ENCODE measurements around the gene CDPF1. TPM values are rescaled to one million over a fixed set of nuclear protein-coding genes. Genes with fewer than 3 reads are reported as not detected.

Gene CDPF1
- total and polyA plus RNA-seq, 2 of the 4 experiments (the other 2 are of a cell fraction): 11.5 to 14.5 TPM

DNA sequence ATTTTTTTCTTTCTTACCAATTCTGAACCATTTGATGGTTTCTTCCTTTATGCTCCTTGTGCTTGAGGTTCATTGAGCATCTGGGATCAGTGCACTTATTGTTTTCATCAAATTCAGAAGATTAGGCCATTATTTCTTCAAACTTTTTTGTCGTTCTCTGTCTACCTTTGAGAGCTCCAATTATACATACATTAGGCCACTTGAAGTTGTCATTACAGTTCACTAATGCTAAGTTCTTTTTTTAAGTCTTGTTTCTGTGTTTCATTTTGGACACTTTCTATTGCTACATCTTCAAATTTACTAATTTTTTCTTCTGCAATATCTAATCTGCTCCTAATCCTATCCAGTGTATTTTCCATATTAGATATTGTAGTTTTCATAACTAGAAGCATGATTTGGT lies 40.8 kb downstream of the CDPF1 start:
- TF ChIP-seq NFE2L2 (IDR thresholded peaks at IDR 0.05; ENCODE audit: low read depth, low read length): no peak
- TF ChIP-seq CHD1 (IDR thresholded peaks at IDR 0.05; ENCODE audit: low read depth, low read length): no peak
- TF ChIP-seq SMC3 (IDR thresholded peaks at IDR 0.05; ENCODE audit: low read depth, low read length): no peak
- dilution Hi-C loops (cut with HindIII; ENCODE audit: low sequenced_read_pairs, unreplicated experiment): no loop called here
- Histone ChIP-seq H2BK5ac (ENCODE audit: low read depth, low read length, poor library complexity, severe bottlenecking) (no peak overlapping the region), H3K23ac (ENCODE audit: low read depth, low read length) (no peak overlapping the region), H3K14ac (replicated peaks; ENCODE audit: low read depth, low read length) (no peak overlapping the region), H4K8ac (ENCODE audit: low read depth in 2 of 2, low read length in 2 of 2) (no peak overlapping the region), H2BK120ac (ENCODE audit: low read depth, low read length) (no peak overlapping the region), H4K5ac (ENCODE audit: low read depth, low read length) (no peak overlapping the region), H2BK20ac (ENCODE audit: low read depth, low read length) (no peak overlapping the region), H3K27ac (ENCODE audit: insufficient read depth, low read length) (no peak overlapping the region), H3K4me1 (ENCODE audit: control insufficient read depth, insufficient read depth, low read length) (no peaks in the 10 kb centered on the region), H2AK9ac (replicated peaks; ENCODE audit: low read depth, low read length, poor library complexity) (no peak overlapping the region), H3K27me3 (ENCODE audit: control insufficient read depth, insufficient read depth, low read length) (no peaks in the 10 kb centered on the region), H2BK15ac (ENCODE audit: low read depth, low read length) (no peak overlapping the region), H3K18ac (ENCODE audit: low read depth, low read length) (no peak overlapping the region), H4K91ac (ENCODE audit: insufficient read depth, low read depth, low read length) (no peak overlapping the region), H3K36me3 (ENCODE audit: control insufficient read depth, insufficient read depth, low read length) (peaks cover 18% of the 10 kb centered on the region), H2AK5ac (ENCODE audit: low read depth, low read length) (no peak overlapping the region), H3K9ac (ENCODE audit: low read depth, low read length) (no peak overlapping the region), H3K9me3 (ENCODE audit: control insufficient read depth, insufficient read depth, low read length) (peaks cover 9% of the 10 kb centered on the region), H3K4ac (ENCODE audit: low read depth, low read length) (no peak overlapping the region), H3K56ac (ENCODE audit: extremely low read depth, insufficient read depth, low read length) (no peak overlapping the region), H3K4me2 (ENCODE audit: low read depth, low read length) (no peak overlapping the region), H3K4me3 (ENCODE audit: insufficient read depth, low read depth, low read length) (no peak overlapping the region), H4K20me1 (ENCODE audit: insufficient read depth, low read length) (no peaks in the 10 kb centered on the region), H3K79me1 (ENCODE audit: low read depth in 1 of 2, low read length in 2 of 2) (no peaks in the 10 kb centered on the region), H2AFZ (replicated peaks; ENCODE audit: low read length, poor library complexity) (no peak overlapping the region), H3K9me1 (ENCODE audit: insufficient read depth, low read length) (no peaks in the 10 kb centered on the region)
- no TSS peak for BruUV-seq (replicated peaks)
- ATAC-seq (ENCODE audit: low read depth) (no peak), DNase-seq (no peak)
- in situ Hi-C loops (cut with MboI; ENCODE audit: low sequenced_read_pairs): no loop called here
- ChIA-PET CTCF (no interaction called here), POLR2A (ENCODE audit: unreplicated experiment) (no interaction called here)
- no CpG with 5 or more reads among the region's 1 CpG for whole genome bisulfite sequencing, 2 experiments (ENCODE audit: extremely low coverage in 2 of 2, insufficient read length in 1 of 2)
- intact Hi-C loops (cut with micrococcal nuclease): no loop called here
